H1 (cell line): Measurements from ENCODE around the gene DEXI. TPM values are rescaled to one million over a fixed set of nuclear protein-coding genes. Genes with fewer than 3 reads are reported as not detected.

Source experiments
- CTCF ChIA-PET: fragments of 300-600 bp; sonication (Branson Sonifier 250); formaldehyde crosslinking; loops from one replicate; lab custom pipeline; 2021; ENCODE audit not compliant: partially characterized antibody; lab: Charles Lee
- POLR2A ChIA-PET: fragments of 300-600 bp; sonication (Branson Sonifier 250); formaldehyde crosslinking; loops from one replicate; lab custom pipeline; 2021; ENCODE audit warnings: inconsistent platforms; ENCODE audit not compliant: partially characterized antibody; lab: Charles Lee
- DNase-seq, 2 experiments: peaks; one replicate each; pipeline versions ENCODE4 v3.0.0 to v3.0.0-alpha.2; 2010 to 2022; ENCODE audit warnings: low spot score in 2 of 2, low read depth in 1 of 2, mixed read lengths in 1 of 2
- FAIRE-seq: peaks from 2 replicates; lab custom pipeline; 2011; peaks lifted over from hg19 to GRCh38; lab: Jason Lieb, UNC
- H2AFZ ChIP-seq: 2 replicates; pipeline ENCODE4 v1.8.1; 2012; ENCODE audit warnings: low read length, inconsistent platforms
- H2AK5ac ChIP-seq: 2 replicates; pipeline ENCODE4 v1.6.1; 2013; ENCODE audit warnings: low read depth, low read length
- H2BK120ac ChIP-seq: replicated peaks from 2 replicates; pipeline ENCODE3; 2013; ENCODE audit warnings: low read depth, low read length, inconsistent platforms
- H2BK12ac ChIP-seq: 2 replicates; pipeline ENCODE4 v1.6.1; 2013; ENCODE audit warnings: low read depth, low read length
- H2BK15ac ChIP-seq: 2 replicates; pipeline ENCODE4 v1.6.1; 2013; ENCODE audit warnings: low read length
- H2BK20ac ChIP-seq: 2 replicates; pipeline ENCODE4 v1.6.1; 2013; ENCODE audit warnings: low read length
- H2BK5ac ChIP-seq: 2 replicates; pipeline ENCODE4 v1.6.1; 2013; ENCODE audit warnings: low read depth, low read length
- H3K14ac ChIP-seq: 2 replicates; pipeline ENCODE4 v1.6.1; 2013; ENCODE audit warnings: inconsistent platforms; ENCODE audit not compliant: insufficient read length
- H3K18ac ChIP-seq: 2 replicates; pipeline ENCODE4 v1.6.1; 2013; ENCODE audit warnings: low read length; ENCODE audit errors: extremely low read depth
- H3K23ac ChIP-seq: 2 replicates; pipeline ENCODE4 v1.6.1; 2013; ENCODE audit warnings: inconsistent platforms; ENCODE audit not compliant: insufficient read length
- H3K23me2 ChIP-seq: 2 replicates; pipeline ENCODE4 v1.6.1; 2013; ENCODE audit warnings: low read depth, low read length
- H3K27ac ChIP-seq: 2 replicates; pipeline ENCODE4 v1.6.1; 2011; ENCODE audit warnings: low read depth, low read length, inconsistent platforms
- H3K27me3 ChIP-seq, 4 experiments: replicated peaks in 1 of 4; 1 replicate in 1 of 4; 2 replicates in 3 of 4; pipeline versions ENCODE4 v1.6.1 to v1.8.1; 2011 to 2013; ENCODE audit warnings: low read length in 3 of 4, mild to moderate bottlenecking in 3 of 4, inconsistent platforms in 2 of 4, mixed read lengths in 2 of 4, moderate library complexity in 1 of 4; ENCODE audit not compliant: control insufficient read depth in 3 of 4, insufficient read depth in 3 of 4; ENCODE audit errors: extremely low read depth in 1 of 4
- H3K36me3 ChIP-seq, 4 experiments: 2 replicates each; pipeline versions ENCODE4 v1.6.1 to v1.8.1; 2011 to 2013; ENCODE audit warnings: mild to moderate bottlenecking in 4 of 4, low read length in 3 of 4, moderate library complexity in 2 of 4, control low read depth in 1 of 4, inconsistent platforms in 1 of 4; ENCODE audit not compliant: insufficient read depth in 4 of 4, control insufficient read depth in 2 of 4
- H3K4ac ChIP-seq: replicated peaks from 2 replicates; pipeline ENCODE3; 2013; ENCODE audit warnings: low read length, low read depth, mixed read lengths, inconsistent platforms; ENCODE audit not compliant: insufficient read length
- H3K4me1 ChIP-seq, 4 experiments: replicated peaks in 1 of 4; 1 replicate in 1 of 4; 2 replicates in 3 of 4; pipeline versions ENCODE4 v1.6.1 to v1.8.1; 2011 to 2013; ENCODE audit warnings: low read length in 3 of 4, inconsistent platforms in 2 of 4, mixed read lengths in 1 of 4; ENCODE audit not compliant: insufficient read depth in 4 of 4, control insufficient read depth in 3 of 4
- H3K4me2 ChIP-seq, 2 experiments: 2 replicates each; pipeline versions ENCODE4 v1.6.1 to v1.8.1; 2011 to 2013; ENCODE audit warnings: low read depth in 2 of 2, low read length in 2 of 2, control low read depth in 1 of 2, inconsistent platforms in 1 of 2, mild to moderate bottlenecking in 1 of 2; ENCODE audit not compliant: insufficient read depth in 1 of 2
- H3K4me3 ChIP-seq, 4 experiments: fragments of 200-600, 300-600 bp in 1 of 4; sonication (generic), shearing (Covaris generic), sonication (Bioruptor Twin) in 1 of 4; 2 replicates each; pipeline versions ENCODE4 v1.5.1 to v1.8.1; 2011 to 2016; ENCODE audit warnings: low read length in 4 of 4, low read depth in 3 of 4, control low read depth in 2 of 4, inconsistent platforms in 2 of 4, mild to moderate bottlenecking in 2 of 4, mixed read lengths in 1 of 4, moderate library complexity in 1 of 4; ENCODE audit not compliant: insufficient read depth in 2 of 4; ENCODE audit errors: extremely low read depth in 1 of 4
- H3K56ac ChIP-seq: replicated peaks from 2 replicates; pipeline ENCODE3; 2013; ENCODE audit warnings: low read depth, mild to moderate bottlenecking, mixed read lengths, low read length, inconsistent platforms; ENCODE audit not compliant: insufficient read length
- H3K79me1 ChIP-seq: 2 replicates; pipeline ENCODE4 v1.6.1; 2013; ENCODE audit warnings: low read depth, low read length, control low read depth
- H3K79me2 ChIP-seq, 2 experiments: 2 replicates each; pipeline versions ENCODE4 v1.6.1 to v1.8.1; 2012 to 2013; ENCODE audit warnings: low read length in 2 of 2, mild to moderate bottlenecking in 2 of 2, inconsistent platforms in 1 of 2; ENCODE audit not compliant: insufficient read depth in 2 of 2, control insufficient read depth in 1 of 2
- H3K9ac ChIP-seq, 4 experiments: replicated peaks in 1 of 4; 1 replicate in 1 of 4; 2 replicates in 3 of 4; pipeline versions ENCODE4 v1.6.1 to v1.8.1; 2011 to 2013; ENCODE audit warnings: low read depth in 3 of 4, low read length in 3 of 4, control low read depth in 2 of 4, mild to moderate bottlenecking in 2 of 4, moderate library complexity in 2 of 4, inconsistent platforms in 1 of 4; ENCODE audit errors: extremely low read depth in 1 of 4
- H3K9me3 ChIP-seq, 2 experiments: 2 replicates each; pipeline versions ENCODE4 v1.6.1 to v1.8.1; 2012 to 2013; ENCODE audit warnings: mild to moderate bottlenecking in 2 of 2, moderate library complexity in 2 of 2, control low read depth in 1 of 2, inconsistent platforms in 1 of 2, low read depth in 1 of 2, low read length in 1 of 2, mixed read lengths in 1 of 2; ENCODE audit not compliant: insufficient read depth in 2 of 2
- H4K20me1 ChIP-seq, 2 experiments: replicated peaks in 1 of 2; 2 replicates each; pipeline versions ENCODE3 to v1.8.1; 2011 to 2013; ENCODE audit warnings: inconsistent platforms in 2 of 2, low read length in 2 of 2, mild to moderate bottlenecking in 1 of 2; ENCODE audit not compliant: insufficient read depth in 2 of 2, control insufficient read depth in 1 of 2
- H4K5ac ChIP-seq: 2 replicates; pipeline ENCODE4 v1.6.1; 2013; ENCODE audit warnings: low read length, low read depth, mixed read lengths, inconsistent platforms; ENCODE audit not compliant: insufficient read length
- H4K8ac ChIP-seq: 2 replicates; pipeline ENCODE4 v1.8.0; 2013; ENCODE audit warnings: mild to moderate bottlenecking, moderate library complexity, low read length, inconsistent platforms; ENCODE audit not compliant: insufficient read depth; ENCODE audit errors: extremely low read depth
- H4K91ac ChIP-seq: replicated peaks from 2 replicates; pipeline ENCODE3; 2013; ENCODE audit warnings: low read length, mixed read lengths, inconsistent platforms; ENCODE audit not compliant: insufficient read length
- CREB1 ChIP-seq: IDR thresholded peaks from 2 replicates; pipeline ENCODE4 v1.6.1; 2012; ENCODE audit warnings: inconsistent platforms
- EP300 ChIP-seq, 2 experiments: IDR thresholded peaks; 1 replicate in 1 of 2; 2 replicates in 1 of 2; pipeline ENCODE4 v1.6.1; 2011 to 2012; ENCODE audit warnings: low read depth in 2 of 2, low read length in 2 of 2, mild to moderate bottlenecking in 2 of 2, borderline replicate concordance in 1 of 2, inconsistent platforms in 1 of 2, moderate library complexity in 1 of 2
- GABPA ChIP-seq: IDR thresholded peaks from 2 replicates; pipeline ENCODE4 v1.6.1; 2011; ENCODE audit warnings: mild to moderate bottlenecking, low read length, moderate library complexity, borderline replicate concordance; ENCODE audit not compliant: insufficient read depth
- HDAC6 ChIP-seq: IDR thresholded peaks from one replicate; pipeline ENCODE4 v1.7.1; 2012; ENCODE audit warnings: low read depth, mild to moderate bottlenecking, inconsistent platforms, low read length, moderate library complexity
- MAFK ChIP-seq: IDR thresholded peaks from 2 replicates; pipeline ENCODE4 v1.6.1; 2012; ENCODE audit warnings: low read depth, mild to moderate bottlenecking, improper control_type of control experiment, low read length
- SAP30 ChIP-seq: fragments of 300-600 bp; sonication (generic); IDR thresholded peaks from 2 replicates; pipeline ENCODE4 v1.7.1; 2012; ENCODE audit warnings: low read length, moderate library complexity, mild to moderate bottlenecking, inconsistent platforms; ENCODE audit not compliant: insufficient read depth, insufficient replicate concordance
- SIN3A ChIP-seq, 2 experiments: IDR thresholded peaks in 1 of 2; conservative IDR thresholded peaks in 1 of 2; 2 replicates each; pipeline ENCODE4 v1.6.1; 2011 to 2012; ENCODE audit warnings: low read length in 2 of 2, improper control_type of control experiment in 1 of 2, low read depth in 1 of 2, mild to moderate bottlenecking in 1 of 2
- SIX5 ChIP-seq: IDR thresholded peaks from 2 replicates; pipeline ENCODE4 v1.6.1; 2011; ENCODE audit warnings: mild to moderate bottlenecking, low read depth, low read length
- SP1 ChIP-seq: IDR thresholded peaks from 2 replicates; pipeline ENCODE4 v1.6.1; 2011; ENCODE audit warnings: low read depth, low read length
- SP2 ChIP-seq: IDR thresholded peaks from 2 replicates; pipeline ENCODE4 v1.6.1; 2012; ENCODE audit warnings: mild to moderate bottlenecking, low read length, inconsistent platforms
- TAF7 ChIP-seq: optimal IDR thresholded peaks from 2 replicates; pipeline ENCODE3; 2011; ENCODE audit warnings: low read depth, mild to moderate bottlenecking, inconsistent platforms, low read length, moderate library complexity, borderline replicate concordance
- WGBS, 2 experiments: shearing (Covaris generic) in 1 of 2; methylation state at CpG; one replicate each; pipeline versions ENCODE4 v1.1.6 to v1.1.7; 2013 to 2015; ENCODE audit warnings: low lambda C conversion rate in 2 of 2, mixed read lengths in 2 of 2, inconsistent platforms in 1 of 2, low coverage in 1 of 2, missing lambda C conversion rate in 1 of 2; ENCODE audit not compliant: insufficient replicate concordance in 2 of 2, insufficient coverage in 1 of 2, insufficient read length in 1 of 2; ENCODE audit errors: extremely low coverage in 1 of 2, missing lambda C conversion rate in 1 of 2; 5-methylcytosine and 5-hydroxymethylcytosine counted together
- polyA plus RNA-seq, 7 experiments: library from polyadenylated mRNA; depleted of rRNA in 3 of 7; stranded (reverse) in 5 of 7; unstranded in 2 of 7; fragments of >200 nt in 5 of 7; fragments of 200-250 nt in 2 of 7; gene quantifications; 1 replicate in 5 of 7; 2 replicates in 1 of 7; 4 replicates in 1 of 7; pipeline versions ENCODE4 v1.2.1 to v1.2.3, GENCODE V29; 2011 to 2013; ENCODE audit warnings: missing spikeins in 2 of 7, mixed read lengths in 2 of 7
- total RNA-seq: library from RNA; stranded (reverse); fragmentation: NEBNext Ultra II Directional; extraction: Animal tissue kit (Norgen Biotek cat#: 25700); gene quantifications from 2 replicates; pipeline ENCODE4 v1.2.1, GENCODE V29; 2021

The DEXI gene
- total and polyA plus RNA-seq, 2 of the 8 experiments (the other 6 are each of a cell fraction or from before 2014, with no cell fraction given): 39.5 to 47.3 TPM

- Histone ChIP-seq H3K56ac (no peak overlapping the region), H3K27me3 (no peaks in the 10 kb centered on the region), H3K9me3 (no peaks in the 10 kb centered on the region), H3K9ac (no peak overlapping the region), H3K36me3 (no peaks in the 10 kb centered on the region; a peak in 1 of 8 replicates), H2BK20ac (no peak overlapping the region), H3K27ac (no peak overlapping the region), H2BK12ac (no peak overlapping the region), H3K23me2 (no peaks in the 10 kb centered on the region), H3K4me3 (no peak overlapping the region), H3K79me2 (no peaks in the 10 kb centered on the region), H4K8ac (peak overlapping the region; percentile 72; the same call in 1 of the 2 replicates), H4K5ac (no peak overlapping the region), H2BK120ac (no peak overlapping the region), H2AFZ (no peak overlapping the region), H3K14ac (no peak overlapping the region), H3K23ac (no peak overlapping the region), H2AK5ac (no peak overlapping the region), H2BK15ac (no peak overlapping the region), H3K4me1 (0 out of 7 replicates have a peak, but pooled peaks cover 0 to 2% (median 0%) of the 10 kb centered on the region in 4 experiments), H3K4me2 (no peak overlapping the region), H2BK5ac (no peak overlapping the region), H4K20me1 (peaks cover 0 to 3% of the 10 kb centered on the region in 2 experiments), H4K91ac (no peak overlapping the region), H3K18ac (no peak overlapping the region; the same call in 1 of the 2 replicates), H3K4ac (no peak overlapping the region), H3K79me1 (no peaks in the 10 kb centered on the region)
- CTCF ChIA-PET: interaction anchor here (0.6 to 2.2 kb wide), 17 partner anchors 8 to 710 kb away, joined by 3 to 14 read pairs (median 4); partner anchors contain the start of gene SOCS1
- POLR2A ChIA-PET: interaction anchor here (0.8 to 1.1 kb wide), 2 partner anchors 26 to 275 kb away, joined by 3 read pairs; no protein-coding TSS in a partner anchor
- DNase-seq: no peak
- no peak for FAIRE-seq
- TF ChIP-seq SAP30: no peak
- TF ChIP-seq CREB1: no peak
- no peak for TF ChIP-seq HDAC6
- no peak for TF ChIP-seq SIX5
- TF ChIP-seq MAFK: no peak
- TF ChIP-seq GABPA: no peak
- no peak for TF ChIP-seq SIN3A (conservative IDR thresholded peaks at IDR 0.05 in 1 of 2, IDR thresholded peaks at IDR 0.05 in 1 of 2; ENCODE audit: low read depth in 1 of 2, low read length in 2 of 2)
- no peak for TF ChIP-seq SP1
- TF ChIP-seq EP300 (IDR thresholded peaks at IDR 0.05; ENCODE audit: borderline replicate concordance in 1 of 2, low read depth in 2 of 2, low read length in 2 of 2): no peak
- no peak for TF ChIP-seq TAF7
- TF ChIP-seq SP2: no peak
- WGBS, 2 experiments: 88% methylated on average over 19 of the region's 19 CpGs; no CpG with 5 or more reads in 1 of the 2 experiments
Observed at GRCh38 chr16:10979717-10980601, 37.7 kb upstream of the DEXI start.
